Stimulated activated CD8-positive, alpha-beta memory T cell treated with anti-CD3 and anti-CD28 coated beads, Interleukin-15, amount 100 ng/mL, for 48 hours (primary cell): ENCODE data around the gene KISS1R.

Source experiments
- DNase-seq, 2 donors: peaks; one replicate each; pipeline ENCODE4 v3.0.0-alpha.2; 2020; ENCODE audit warnings: low read depth in 2 of 2

Gene KISS1R

GRCh38 chr19:920051-920864, 3.1 kb downstream of the KISS1R start:
- no peak for DNase-seq

DNA sequence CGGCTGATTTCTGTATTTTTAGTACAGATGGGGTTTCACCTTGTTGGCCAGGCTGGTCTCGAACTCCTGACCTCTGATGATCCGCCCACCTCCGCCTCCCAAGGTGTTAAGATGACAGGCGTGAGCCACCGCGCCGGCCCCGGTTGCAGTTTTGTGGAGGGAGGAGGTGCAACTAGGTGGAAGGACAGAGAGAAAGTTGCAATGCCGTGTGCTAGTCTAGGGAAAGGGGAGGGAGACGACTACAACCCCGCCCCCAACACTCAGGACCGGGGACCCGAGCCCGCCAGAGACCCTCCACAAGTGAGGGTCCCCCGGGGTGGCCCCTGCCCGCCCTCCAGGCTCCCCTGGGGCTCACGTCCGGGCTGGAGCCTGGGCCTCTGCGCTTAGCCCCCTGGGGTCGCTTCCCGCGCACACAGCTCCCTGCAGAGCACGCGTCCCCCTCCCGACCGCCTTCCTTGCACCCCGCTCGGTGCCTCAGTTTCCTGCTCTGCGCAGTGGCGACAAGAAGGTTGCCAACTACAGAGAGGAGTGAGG, 7.5 kb downstream of the KISS1R start:
- DNase-seq, result no peak

- no peak for DNase-seq
Measured at GRCh38 chr19:925087-925525, 8.0 kb downstream of the KISS1R start.

- no peak for DNase-seq
Measured at GRCh38 chr19:925526-926322, 8.6 kb downstream of the KISS1R start, which contains the start of gene ARID3A. Gene ARID3A, plus strand, starts transcription at chr19:926035. Its CDS starts 3,494 bp downstream, at chr19:929529.

DNA sequence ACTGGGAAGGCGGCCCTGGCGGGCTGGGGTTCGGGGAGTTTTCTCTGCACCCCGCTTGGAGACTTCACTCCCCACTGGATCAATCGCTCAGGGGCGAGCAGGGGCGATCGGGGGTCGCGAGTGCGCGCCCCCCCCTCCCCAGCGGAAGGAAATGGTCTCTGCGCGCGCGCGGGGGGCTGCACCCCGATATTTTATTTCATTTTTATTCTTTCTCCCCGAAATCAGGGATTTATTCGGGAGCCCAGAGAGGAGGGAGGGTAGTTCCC, 9.1 kb downstream of the KISS1R start:
- no peak for DNase-seq

- DNase-seq, result no peak
Measured at GRCh38 chr19:926589-927350, 9.6 kb downstream of the KISS1R start.

- DNase-seq, result no peak
Measured at GRCh38 chr19:927351-927779, 10.2 kb downstream of the KISS1R start.

DNA sequence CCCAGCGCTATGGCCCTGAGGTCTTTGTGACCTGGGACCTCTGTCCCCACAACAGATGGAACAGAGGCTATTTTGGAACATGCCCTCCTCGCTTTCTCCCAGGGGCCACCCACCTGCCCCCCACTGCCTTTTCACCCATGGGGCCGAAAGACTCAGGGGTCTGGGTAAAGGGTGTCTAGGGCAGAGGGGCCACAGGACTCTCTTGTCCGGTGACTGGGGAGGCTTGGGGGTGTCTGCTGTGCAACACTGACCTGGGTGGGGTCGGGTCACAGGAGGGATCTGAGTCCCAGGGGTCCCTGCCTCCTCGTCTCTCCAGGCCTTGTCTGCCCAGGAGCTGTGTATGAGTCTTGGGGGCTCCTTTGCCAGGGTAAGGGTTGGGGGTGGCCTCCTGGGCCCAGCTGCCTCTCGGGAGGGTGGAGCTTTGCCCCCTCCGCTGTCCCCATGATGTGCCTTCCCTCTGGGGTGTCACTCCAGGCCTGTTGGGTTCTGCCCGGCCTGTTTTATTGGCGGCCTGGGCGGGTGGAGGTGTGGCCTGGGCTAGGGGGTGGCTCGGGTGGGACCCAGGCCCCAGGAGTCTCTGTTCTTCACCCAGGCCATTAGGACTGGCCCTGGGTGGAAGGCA, 10.8 kb downstream of the KISS1R start:
- no peak for DNase-seq

GRCh38 chr19:928471-929202, 11.5 kb downstream of the KISS1R start:
- no peak for DNase-seq

DNA sequence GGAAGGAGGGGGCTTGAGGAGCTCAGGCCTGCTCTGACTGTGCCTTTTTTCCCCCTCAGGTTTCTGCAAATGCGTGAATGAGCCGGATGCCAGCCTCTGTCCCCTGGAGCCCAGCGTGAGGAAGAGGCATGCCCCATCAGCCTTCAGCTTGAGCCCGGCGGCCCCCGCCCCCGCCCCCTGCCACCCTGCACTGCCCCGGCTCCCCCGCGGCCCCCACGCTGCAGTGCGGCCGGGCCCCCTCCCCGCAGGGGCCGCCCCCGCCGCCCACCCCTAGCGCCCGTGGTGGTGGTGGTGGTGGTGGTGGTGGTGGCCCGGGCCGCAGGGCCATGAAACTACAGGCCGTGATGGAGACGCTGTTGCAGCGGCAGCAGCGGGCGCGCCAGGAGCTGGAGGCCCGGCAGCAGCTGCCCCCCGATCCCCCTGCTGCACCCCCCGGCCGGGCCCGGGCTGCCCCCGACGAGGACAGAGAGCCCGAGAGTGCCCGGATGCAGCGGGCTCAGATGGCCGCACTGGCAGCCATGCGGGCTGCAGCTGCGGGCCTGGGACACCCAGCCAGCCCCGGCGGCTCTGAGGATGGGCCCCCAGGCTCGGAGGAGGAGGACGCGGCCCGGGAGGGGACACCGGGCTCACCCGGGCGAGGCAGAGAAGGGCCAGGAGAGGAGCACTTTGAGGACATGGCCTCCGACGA, 12.2 kb downstream of the KISS1R start:
- DNase-seq, result no peak

- DNase-seq, result no peak
Measured at GRCh38 chr19:929891-930258, 12.7 kb downstream of the KISS1R start.

- DNase-seq, result no peak
Measured at GRCh38 chr19:931860-932647, 14.9 kb downstream of the KISS1R start.

DNA sequence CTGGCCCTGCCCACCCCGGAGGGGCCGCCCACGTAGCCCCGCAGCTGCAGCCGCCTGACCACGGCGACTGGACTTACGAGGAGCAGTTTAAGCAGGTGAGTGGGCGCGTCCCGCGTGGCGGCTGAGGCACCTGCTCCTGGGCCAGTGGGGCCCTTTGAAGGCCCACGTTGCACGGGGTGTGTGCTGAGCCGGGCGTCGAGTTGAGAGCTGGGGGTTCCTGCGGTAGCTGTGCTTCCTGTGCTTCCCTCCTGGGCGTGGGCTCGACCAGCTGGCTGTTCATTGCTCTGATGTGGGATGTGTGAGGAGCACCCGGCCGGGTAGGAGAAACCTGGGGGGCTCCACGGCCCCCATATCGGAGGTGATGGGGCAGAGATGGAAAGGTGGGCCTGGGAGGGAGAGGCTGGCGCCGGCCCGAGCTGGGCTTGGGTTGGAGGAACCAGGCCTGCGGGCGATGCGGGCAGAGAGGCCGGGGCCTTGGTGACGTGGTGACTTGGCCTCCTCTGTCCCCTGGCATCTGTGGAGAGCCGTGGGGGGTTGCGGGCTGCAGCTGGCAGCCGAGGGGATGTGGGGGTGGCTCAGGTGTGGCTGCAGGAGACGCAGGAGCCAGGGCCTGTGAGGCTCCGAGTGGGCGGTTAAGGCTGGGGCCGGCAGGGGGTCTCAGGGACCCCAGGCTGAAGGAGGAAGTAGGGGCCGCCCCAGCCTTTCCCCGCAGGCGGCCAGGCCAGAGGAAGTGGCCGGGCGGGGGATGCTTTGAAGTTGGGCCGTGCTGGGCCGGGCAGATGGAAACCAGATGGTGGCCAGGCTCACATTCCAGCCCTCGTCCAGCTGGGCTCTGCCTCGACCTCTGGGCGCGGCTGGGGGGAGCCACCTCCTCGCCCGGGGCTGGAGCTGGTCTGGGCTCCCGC, 15.8 kb downstream of the KISS1R start:
- DNase-seq, result no peak

DNA sequence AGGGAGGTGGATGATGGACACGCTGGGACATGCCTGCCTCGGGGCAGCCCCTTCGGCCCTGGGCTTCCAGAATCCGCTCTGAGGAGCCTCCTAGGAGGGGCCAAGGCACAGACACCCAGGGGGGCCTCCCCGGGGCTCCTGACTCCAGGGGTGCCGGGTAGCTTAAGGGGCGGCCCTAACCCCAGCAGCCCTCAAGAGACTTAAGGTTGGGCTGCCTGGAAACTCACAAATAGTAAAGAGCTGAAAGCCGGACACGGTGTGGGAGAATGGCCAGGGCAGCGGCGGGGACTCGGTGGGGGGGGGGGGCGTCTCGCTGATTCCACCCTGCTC, 16.4 kb downstream of the KISS1R start:
- DNase-seq, result no peak

DNA sequence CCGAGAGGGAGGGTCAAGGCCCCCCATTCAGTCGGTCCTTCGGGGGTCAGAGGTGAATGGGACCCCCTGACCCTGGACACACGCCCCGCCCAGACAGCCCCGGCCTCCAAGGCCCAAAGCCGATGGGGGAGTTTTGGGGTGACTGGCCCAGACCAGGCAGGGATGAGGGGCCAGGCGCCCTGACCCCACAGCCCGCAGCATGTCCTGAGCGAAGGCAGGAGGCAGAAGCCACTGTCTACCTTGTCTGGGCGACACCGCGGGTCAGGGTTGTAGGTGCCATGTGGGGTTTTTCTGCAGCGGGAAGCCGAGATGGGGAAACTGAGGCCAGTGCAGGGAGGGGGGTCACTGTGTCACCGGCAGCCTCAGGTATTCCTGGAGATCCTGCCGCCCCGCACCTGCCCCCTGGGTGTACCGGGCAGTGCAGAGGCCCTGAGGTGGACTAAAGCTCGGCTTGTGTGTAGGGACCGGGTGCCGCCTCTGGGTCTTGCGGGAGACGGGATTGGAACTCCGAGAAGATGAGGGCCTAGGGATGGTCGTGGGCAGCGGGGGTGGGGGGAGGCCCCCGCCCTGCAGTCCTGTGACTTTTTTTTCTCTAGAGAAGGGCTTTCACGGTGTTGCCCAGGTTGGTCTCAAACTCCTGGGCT, 17.2 kb downstream of the KISS1R start:
- no peak for DNase-seq

DNA sequence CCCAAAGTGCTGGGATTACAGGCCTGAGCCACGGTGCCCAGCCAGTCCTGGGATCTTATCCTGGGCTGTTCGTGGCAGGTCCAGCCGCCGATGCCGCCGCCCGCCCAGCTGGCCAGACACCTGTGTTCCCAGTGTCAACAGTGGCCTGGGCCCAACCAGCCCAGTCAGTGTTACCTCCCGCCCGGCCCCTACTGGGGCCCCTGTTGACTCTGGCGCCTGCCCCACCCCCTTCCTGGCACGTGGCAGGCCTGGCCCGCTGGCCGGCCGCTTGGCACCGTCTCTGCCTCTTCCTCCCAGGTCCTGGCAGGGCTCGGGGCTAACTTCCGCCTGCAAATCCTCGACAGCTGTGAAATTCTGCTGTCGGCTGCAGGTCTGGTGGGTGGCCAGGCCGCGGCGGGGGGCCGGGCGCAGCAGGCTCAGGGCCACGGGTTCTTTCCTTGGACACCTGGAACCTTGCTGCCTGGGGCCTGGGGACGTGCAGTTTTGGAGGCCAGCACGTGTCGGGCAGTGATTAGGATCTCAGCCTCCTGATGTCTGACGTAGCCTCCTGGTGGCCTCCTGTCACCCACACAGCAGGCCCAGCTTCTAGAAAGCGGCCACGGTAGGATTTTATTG, 17.8 kb downstream of the KISS1R start:
- DNase-seq, result no peak

DNA sequence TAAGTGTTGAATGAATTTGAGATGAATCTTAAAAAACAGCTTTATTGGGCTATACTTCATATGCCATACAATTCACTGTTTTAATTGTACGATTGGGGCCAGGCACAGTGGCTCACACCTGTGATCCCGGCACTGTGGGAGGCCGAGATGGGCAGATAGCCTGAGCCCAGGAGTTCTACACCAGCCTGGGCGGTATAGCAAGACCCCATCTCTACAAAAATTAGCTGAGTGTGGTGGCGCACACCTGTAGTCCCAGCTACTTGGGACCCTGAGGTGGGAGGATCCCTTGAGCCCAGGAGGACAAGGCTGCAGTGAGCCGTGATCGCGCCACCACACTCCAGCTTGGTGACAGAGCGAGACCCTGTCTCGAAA, 19.0 kb downstream of the KISS1R start:
- no peak for DNase-seq

- no peak for DNase-seq
Measured at GRCh38 chr19:937259-937694, 20.1 kb downstream of the KISS1R start.
